Effector memory CD4-positive, alpha-beta T cell (primary cell): ENCODE measurements around the gene ITPKB.

Experiments used
- DNase-seq, 3 donors: peaks; one replicate each; pipeline ENCODE4 v3.0.0-alpha.2; 2020
- H3K27ac ChIP-seq: 2 replicates; pipeline ENCODE4 v1.7.0; 2013; ENCODE audit warnings: mild to moderate bottlenecking, low read length, moderate library complexity; ENCODE audit not compliant: insufficient read depth, poor library complexity, severe bottlenecking
- H3K27me3 ChIP-seq: replicated peaks from 2 replicates; pipeline ENCODE4 v1.7.0; 2013; ENCODE audit warnings: mild to moderate bottlenecking, low read length; ENCODE audit not compliant: insufficient read depth, control insufficient read depth, poor library complexity, severe bottlenecking
- H3K36me3 ChIP-seq: 2 replicates; pipeline ENCODE4 v1.7.0; 2013; ENCODE audit warnings: mild to moderate bottlenecking, low read length, moderate library complexity; ENCODE audit not compliant: control insufficient read depth, insufficient read depth
- H3K4me1 ChIP-seq: 2 replicates; pipeline ENCODE4 v1.7.0; 2013; ENCODE audit warnings: low read length, mild to moderate bottlenecking; ENCODE audit not compliant: control insufficient read depth, insufficient read depth, poor library complexity, severe bottlenecking
- H3K4me3 ChIP-seq: 2 replicates; pipeline ENCODE4 v1.7.0; 2013; ENCODE audit warnings: low read length, low read depth, mild to moderate bottlenecking; ENCODE audit not compliant: insufficient read depth, poor library complexity, severe bottlenecking
- H3K9me3 ChIP-seq: 2 replicates; pipeline ENCODE4 v1.7.0; 2013; ENCODE audit warnings: mild to moderate bottlenecking, low read length, moderate library complexity; ENCODE audit not compliant: control insufficient read depth

Gene ITPKB

GRCh38 chr1:226654668-226655055, 84.4 kb downstream of the ITPKB start:
- H3K36me3 ChIP-seq: peaks cover 2% of the 10 kb centered on the region
- H3K27me3 ChIP-seq: no peaks in the 10 kb centered on the region
- no peak for DNase-seq
- no peak overlapping the region for H3K27ac ChIP-seq
- H3K4me3 ChIP-seq: peak overlapping the region; percentile 33
- no peaks in the 10 kb centered on the region for H3K9me3 ChIP-seq
- H3K4me1 ChIP-seq: peaks cover 8% of the 10 kb centered on the region

GRCh38 chr1:226654046-226654667, 84.9 kb downstream of the ITPKB start:
- H3K4me3 ChIP-seq: peak overlapping the region; percentile 33
- no peak overlapping the region for H3K27ac ChIP-seq
- no peaks in the 10 kb centered on the region for H3K9me3 ChIP-seq
- no peak for DNase-seq
- peaks cover 8% of the 10 kb centered on the region for H3K4me1 ChIP-seq
- H3K27me3 ChIP-seq: no peaks in the 10 kb centered on the region
- H3K36me3 ChIP-seq: peaks cover 2% of the 10 kb centered on the region

- peak overlapping the region; percentile 33 for H3K4me3 ChIP-seq
- H3K4me1 ChIP-seq: peaks cover 8% of the 10 kb centered on the region
- DNase-seq: peak; percentile 66 to 71 (median 70)
- peaks cover 8% of the 10 kb centered on the region for H3K36me3 ChIP-seq
- no peak overlapping the region for H3K27ac ChIP-seq
- no peaks in the 10 kb centered on the region for H3K27me3 ChIP-seq
- H3K9me3 ChIP-seq: no peaks in the 10 kb centered on the region
Observed at GRCh38 chr1:226653311-226653921, 85.7 kb downstream of the ITPKB start.

- H3K27ac ChIP-seq: no peak overlapping the region
- no peaks in the 10 kb centered on the region for H3K27me3 ChIP-seq
- no peaks in the 10 kb centered on the region for H3K9me3 ChIP-seq
- H3K4me1 ChIP-seq: peaks cover 8% of the 10 kb centered on the region
- DNase-seq: no peak
- peaks cover 16% of the 10 kb centered on the region for H3K36me3 ChIP-seq
- no peak overlapping the region for H3K4me3 ChIP-seq
Observed at GRCh38 chr1:226652613-226653012, 86.5 kb downstream of the ITPKB start.

- H3K9me3 ChIP-seq: no peaks in the 10 kb centered on the region
Observed at GRCh38 chr1:226651732-226652105, 87.4 kb downstream of the ITPKB start.

GRCh38 chr1:226651041-226651731, 87.9 kb downstream of the ITPKB start:
- peak overlapping the region; percentile 44 for H3K27ac ChIP-seq
- H3K27me3 ChIP-seq: no peaks in the 10 kb centered on the region
- H3K9me3 ChIP-seq: no peaks in the 10 kb centered on the region
- H3K4me3 ChIP-seq: no peak overlapping the region
- DNase-seq: no peak
- H3K36me3 ChIP-seq: peaks cover 30% of the 10 kb centered on the region
- peaks cover 16% of the 10 kb centered on the region for H3K4me1 ChIP-seq

More at GRCh38 chr1:226651732-226652105, 87.4 kb downstream of the ITPKB start:
- H3K36me3 ChIP-seq: peaks cover 25% of the 10 kb centered on the region
- H3K27me3 ChIP-seq: no peaks in the 10 kb centered on the region
- DNase-seq: no peak
- H3K4me3 ChIP-seq: no peak overlapping the region
- H3K27ac ChIP-seq: no peak overlapping the region
- H3K4me1 ChIP-seq: peaks cover 11% of the 10 kb centered on the region

GRCh38 chr1:226650236-226650841, 88.7 kb downstream of the ITPKB start:
- Histone ChIP-seq H3K4me3 (no peak overlapping the region), H3K36me3 (peaks cover 36% of the 10 kb centered on the region), H3K27ac (peak overlapping the region; percentile 44), H3K27me3 (no peaks in the 10 kb centered on the region), H3K4me1 (peaks cover 25% of the 10 kb centered on the region), H3K9me3 (no peaks in the 10 kb centered on the region)
- DNase-seq: no peak

GRCh38 chr1:226649780-226650179, 89.3 kb downstream of the ITPKB start:
- no peak overlapping the region for H3K4me3 ChIP-seq
- H3K27ac ChIP-seq: no peak overlapping the region
- DNase-seq: no peak
- H3K27me3 ChIP-seq: no peaks in the 10 kb centered on the region
- H3K4me1 ChIP-seq: peaks cover 31% of the 10 kb centered on the region
- H3K9me3 ChIP-seq: no peaks in the 10 kb centered on the region
- peaks cover 40% of the 10 kb centered on the region for H3K36me3 ChIP-seq

- DNase-seq: no peak
- no peaks in the 10 kb centered on the region for H3K27me3 ChIP-seq
- H3K4me3 ChIP-seq: no peak overlapping the region
- no peaks in the 10 kb centered on the region for H3K9me3 ChIP-seq
- H3K27ac ChIP-seq: no peak overlapping the region
- H3K36me3 ChIP-seq: peaks cover 45% of the 10 kb centered on the region
- peaks cover 36% of the 10 kb centered on the region for H3K4me1 ChIP-seq
Observed at GRCh38 chr1:226649244-226649643, 89.8 kb downstream of the ITPKB start.

- H3K4me3 ChIP-seq: no peak overlapping the region
- no peaks in the 10 kb centered on the region for H3K27me3 ChIP-seq
- DNase-seq: no peak
- peaks cover 44% of the 10 kb centered on the region for H3K4me1 ChIP-seq
- H3K27ac ChIP-seq: no peak overlapping the region
- no peaks in the 10 kb centered on the region for H3K9me3 ChIP-seq
- peaks cover 50% of the 10 kb centered on the region for H3K36me3 ChIP-seq
Observed at GRCh38 chr1:226648421-226648820, 90.7 kb downstream of the ITPKB start.
